ENCODE data around the gene FURIN. TPM values are rescaled to one million over a fixed set of nuclear protein-coding genes. Genes with fewer than 3 reads are reported as not detected.

Gene FURIN
- total RNA-seq, 1 experiment from 2014 or later = 62.0 TPM

- in situ Hi-C loops (cut with HindIII; ENCODE audit: low pct_unique_long_range_greater_than_20kb, low sequenced_read_pairs) = no loop called here
- ATAC-seq (no peak), DNase-seq (ENCODE audit: low read depth, low spot score) (no peak)
- no peak for TF ChIP-seq SIN3A (IDR thresholded peaks at IDR 0.05; ENCODE audit: borderline replicate concordance, insufficient read depth, low read depth, low read length)
- TF ChIP-seq TCF7L2 (IDR thresholded peaks at IDR 0.05; ENCODE audit: low read depth, low read length) = no peak
- TF ChIP-seq POLR2AphosphoS5 (IDR thresholded peaks at IDR 0.05; ENCODE audit: low read depth, low read length) = no peak
- TF ChIP-seq CTCF (IDR thresholded peaks at IDR 0.05) = no peak
- TF ChIP-seq, protein P1, sequence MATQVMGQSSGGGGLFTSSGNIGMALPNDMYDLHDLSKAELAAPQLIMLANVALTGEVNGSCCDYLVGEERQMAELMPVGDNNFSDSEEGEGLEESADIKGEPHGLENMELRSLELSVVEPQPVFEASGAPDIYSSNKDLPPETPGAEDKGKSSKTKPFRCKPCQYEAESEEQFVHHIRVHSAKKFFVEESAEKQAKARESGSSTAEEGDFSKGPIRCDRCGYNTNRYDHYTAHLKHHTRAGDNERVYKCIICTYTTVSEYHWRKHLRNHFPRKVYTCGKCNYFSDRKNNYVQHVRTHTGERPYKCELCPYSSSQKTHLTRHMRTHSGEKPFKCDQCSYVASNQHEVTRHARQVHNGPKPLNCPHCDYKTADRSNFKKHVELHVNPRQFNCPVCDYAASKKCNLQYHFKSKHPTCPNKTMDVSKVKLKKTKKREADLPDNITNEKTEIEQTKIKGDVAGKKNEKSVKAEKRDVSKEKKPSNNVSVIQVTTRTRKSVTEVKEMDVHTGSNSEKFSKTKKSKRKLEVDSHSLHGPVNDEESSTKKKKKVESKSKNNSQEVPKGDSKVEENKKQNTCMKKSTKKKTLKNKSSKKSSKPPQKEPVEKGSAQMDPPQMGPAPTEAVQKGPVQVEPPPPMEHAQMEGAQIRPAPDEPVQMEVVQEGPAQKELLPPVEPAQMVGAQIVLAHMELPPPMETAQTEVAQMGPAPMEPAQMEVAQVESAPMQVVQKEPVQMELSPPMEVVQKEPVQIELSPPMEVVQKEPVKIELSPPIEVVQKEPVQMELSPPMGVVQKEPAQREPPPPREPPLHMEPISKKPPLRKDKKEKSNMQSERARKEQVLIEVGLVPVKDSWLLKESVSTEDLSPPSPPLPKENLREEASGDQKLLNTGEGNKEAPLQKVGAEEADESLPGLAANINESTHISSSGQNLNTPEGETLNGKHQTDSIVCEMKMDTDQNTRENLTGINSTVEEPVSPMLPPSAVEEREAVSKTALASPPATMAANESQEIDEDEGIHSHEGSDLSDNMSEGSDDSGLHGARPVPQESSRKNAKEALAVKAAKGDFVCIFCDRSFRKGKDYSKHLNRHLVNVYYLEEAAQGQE (IDR thresholded peaks at IDR 0.05; ENCODE audit: insufficient read depth in 1 of 2, low read depth in 2 of 2, low read length in 1 of 2) = no peak
- no peaks in the 10 kb centered on the region for H3K9me3 ChIP-seq (ENCODE audit: control insufficient read depth, insufficient read depth, low read depth, low read length)
- H3K36me3 ChIP-seq (ENCODE audit: control insufficient read depth, insufficient read depth, low read length) = no peaks in the 10 kb centered on the region
- intact Hi-C loops (cut with micrococcal nuclease; ENCODE audit: unreplicated experiment) = no loop called here
- CTCF ChIA-PET = interaction anchor here (0.6 kb wide), 1 partner anchor 123 kb away, joined by 3 read pairs; no protein-coding TSS in a partner anchor
- no peaks in the 10 kb centered on the region for H3K27me3 ChIP-seq (ENCODE audit: control insufficient read depth, insufficient read depth, low read length)
- no peaks in the 10 kb centered on the region for H3K4me1 ChIP-seq (ENCODE audit: control insufficient read depth, insufficient read depth, low read length)
- no peak overlapping the region for H3K4me3 ChIP-seq (ENCODE audit: low read depth in 2 of 2, low read length in 2 of 2)
- H3K27ac ChIP-seq (ENCODE audit: low read length) = no peak overlapping the region
- BruUV-seq (replicated peaks) = no TSS peak
- POLR2A ChIA-PET = no interaction called here
Observed at GRCh38 chr15:90851114-90851513, 17.3 kb upstream of the FURIN start.

- H3K9me3 ChIP-seq (ENCODE audit: control insufficient read depth, insufficient read depth, low read depth, low read length) = no peaks in the 10 kb centered on the region
- intact Hi-C loops (cut with micrococcal nuclease; ENCODE audit: unreplicated experiment) (no loop called here), in situ Hi-C loops (cut with HindIII; ENCODE audit: low pct_unique_long_range_greater_than_20kb, low sequenced_read_pairs) (no loop called here)
- no peaks in the 10 kb centered on the region for H3K36me3 ChIP-seq (ENCODE audit: control insufficient read depth, insufficient read depth, low read length)
- ChIA-PET CTCF (interaction anchor here (0.6 kb wide), 1 partner anchor 124 kb away, joined by 3 read pairs; no protein-coding TSS in a partner anchor), POLR2A (interaction anchor here (0.6 kb wide), 1 partner anchor 97 kb away, joined by 8 read pairs; no protein-coding TSS in a partner anchor)
- no peak overlapping the region for H3K4me3 ChIP-seq (ENCODE audit: low read depth in 2 of 2, low read length in 2 of 2)
- H3K27ac ChIP-seq (ENCODE audit: low read length) = no peak overlapping the region
- no TSS peak for BruUV-seq (replicated peaks)
- H3K27me3 ChIP-seq (ENCODE audit: control insufficient read depth, insufficient read depth, low read length) = no peaks in the 10 kb centered on the region
- TF ChIP-seq CTCF (IDR thresholded peaks at IDR 0.05) (no peak), POLR2AphosphoS5 (IDR thresholded peaks at IDR 0.05; ENCODE audit: low read depth, low read length) (no peak)
- TF ChIP-seq, protein P1 (IDR thresholded peaks at IDR 0.05; ENCODE audit: insufficient read depth in 1 of 2, low read depth in 2 of 2, low read length in 1 of 2) = no peak
- H3K4me1 ChIP-seq (ENCODE audit: control insufficient read depth, insufficient read depth, low read length) = no peaks in the 10 kb centered on the region
- DNase-seq (ENCODE audit: low read depth, low spot score) (no peak), ATAC-seq (no peak)
Observed at GRCh38 chr15:90851940-90852339, 16.4 kb upstream of the FURIN start.
